ENCODE results near the gene MADCAM1.

MADCAM1 gene

GRCh38 chr19:543910-544608 lies 47.8 kb downstream of the MADCAM1 start, which contains the start of gene GZMM:
TSS of gene GZMM (plus strand) at chr19:544053. CDS start at chr19:544072, 19 bp downstream.
- no peak for DNase-seq
- H3K4me3 ChIP-seq (ENCODE audit: low read depth, low read length): no peak within 1 kb of the TSS
- H3K27me3 ChIP-seq (replicated peaks): no peaks in the 10 kb centered on the region
- H3K36me3 ChIP-seq (replicated peaks): peaks cover 29% of the 10 kb centered on the region
- no peak for TF ChIP-seq CTCF (IDR thresholded peaks at IDR 0.05; ENCODE audit: low read depth, low read length, missing control alignments)
- in situ Hi-C loops (cut with HindIII; ENCODE audit: low pct_ligation_motif_present, low sequenced_read_pairs): no loop called here
- no peak within 1 kb of the TSS for H3K27ac ChIP-seq

- TF ChIP-seq CTCF (IDR thresholded peaks at IDR 0.05; ENCODE audit: low read depth, low read length, missing control alignments): no peak
- H3K36me3 ChIP-seq (replicated peaks): peaks cover 12% of the 10 kb centered on the region
- no peak for DNase-seq
- in situ Hi-C loops (cut with HindIII; ENCODE audit: low pct_ligation_motif_present, low sequenced_read_pairs): no loop called here
- no peak overlapping the region for H3K4me3 ChIP-seq (ENCODE audit: low read depth, low read length)
- H3K27ac ChIP-seq: no peak overlapping the region
- no peaks in the 10 kb centered on the region for H3K27me3 ChIP-seq (replicated peaks)
These were observed 50.8 kb downstream of the MADCAM1 start for GRCh38 chr19:547117-547516.

- Histone ChIP-seq H3K27me3 (replicated peaks) (no peaks in the 10 kb centered on the region), H3K27ac (no peak overlapping the region), H3K4me3 (ENCODE audit: low read depth, low read length) (no peak overlapping the region), H3K36me3 (replicated peaks) (peaks cover 4% of the 10 kb centered on the region)
- in situ Hi-C loops (cut with HindIII; ENCODE audit: low pct_ligation_motif_present, low sequenced_read_pairs): no loop called here
- DNase-seq: no peak
- TF ChIP-seq CTCF (IDR thresholded peaks at IDR 0.05; ENCODE audit: low read depth, low read length, missing control alignments): peak; percentile 1
These were observed 51.8 kb downstream of the MADCAM1 start for GRCh38 chr19:547836-548720.

- no peak for DNase-seq
- H3K36me3 ChIP-seq (replicated peaks): no peaks in the 10 kb centered on the region
- in situ Hi-C loops (cut with HindIII; ENCODE audit: low pct_ligation_motif_present, low sequenced_read_pairs): no loop called here
- no peaks in the 10 kb centered on the region for H3K27me3 ChIP-seq (replicated peaks)
- H3K27ac ChIP-seq: no peak overlapping the region
- TF ChIP-seq CTCF (IDR thresholded peaks at IDR 0.05; ENCODE audit: low read depth, low read length, missing control alignments): no peak
- no peak overlapping the region for H3K4me3 ChIP-seq (ENCODE audit: low read depth, low read length)
These were observed 52.9 kb downstream of the MADCAM1 start for GRCh38 chr19:548886-549830.

GRCh38 chr19:554817-555216 lies 58.5 kb downstream of the MADCAM1 start:
- no peaks in the 10 kb centered on the region for H3K36me3 ChIP-seq (replicated peaks)
- in situ Hi-C loops (cut with HindIII; ENCODE audit: low pct_ligation_motif_present, low sequenced_read_pairs): no loop called here

More at GRCh38 chr19:554817-555216, 58.5 kb downstream of the MADCAM1 start:
- DNase-seq: no peak
- TF ChIP-seq CTCF (IDR thresholded peaks at IDR 0.05; ENCODE audit: low read depth, low read length, missing control alignments): no peak
- Histone ChIP-seq H3K27ac (no peak overlapping the region), H3K27me3 (replicated peaks) (no peaks in the 10 kb centered on the region), H3K4me3 (ENCODE audit: low read depth, low read length) (no peak overlapping the region)

All from brain microvascular endothelial cell (primary cell).